Progenitor cell of endocrine pancreas (in vitro differentiated cells): ENCODE measurements around the gene EML5. TPM values are rescaled to one million over a fixed set of nuclear protein-coding genes. Genes with fewer than 3 reads are reported as not detected.

Experiments
- DNase-seq: peaks from one replicate; pipeline ENCODE4 v3.0.0; 2021; ENCODE audit warnings: low spot score; ENCODE audit not compliant: unreplicated experiment
- H3K27ac Mint-ChIP-seq: 2 replicates; pipeline ENCODE4 v1.8.0; 2021; ENCODE audit warnings: mild to moderate bottlenecking, moderate library complexity, mixed read lengths
- H3K27me3 Mint-ChIP-seq: 2 replicates; pipeline ENCODE4 v1.8.0; 2021; ENCODE audit warnings: mixed read lengths
- H3K36me3 Mint-ChIP-seq: 2 replicates; pipeline ENCODE4 v1.8.0; 2022; ENCODE audit warnings: mixed read lengths; ENCODE audit not compliant: insufficient read depth
- H3K4me1 Mint-ChIP-seq: 2 replicates; pipeline ENCODE4 v1.8.0; 2021; ENCODE audit warnings: low read depth, mixed read lengths
- H3K4me3 Mint-ChIP-seq: 2 replicates; pipeline ENCODE4 v1.8.0; 2021; ENCODE audit warnings: low read depth, mild to moderate bottlenecking, moderate library complexity, mixed read lengths
- H3K9me3 Mint-ChIP-seq: 2 replicates; pipeline ENCODE4 v1.8.0; 2021; ENCODE audit warnings: low read depth, mixed read lengths
- CTCF ChIP-seq: fragments of 200-600 bp; sonication (generic); IDR thresholded peaks from one replicate; pipeline ENCODE4 v1.5.0; 2021; ENCODE audit warnings: antibody characterized with exemption, mild to moderate bottlenecking; ENCODE audit not compliant: unreplicated experiment
- total RNA-seq: library from RNA; stranded (reverse); gene quantifications from 2 replicates; pipeline ENCODE4 v1.2.1, GENCODE V29; 2021

Gene EML5
- total RNA-seq, 1 donor from 2014 or later, result 6.0 TPM

DNA sequence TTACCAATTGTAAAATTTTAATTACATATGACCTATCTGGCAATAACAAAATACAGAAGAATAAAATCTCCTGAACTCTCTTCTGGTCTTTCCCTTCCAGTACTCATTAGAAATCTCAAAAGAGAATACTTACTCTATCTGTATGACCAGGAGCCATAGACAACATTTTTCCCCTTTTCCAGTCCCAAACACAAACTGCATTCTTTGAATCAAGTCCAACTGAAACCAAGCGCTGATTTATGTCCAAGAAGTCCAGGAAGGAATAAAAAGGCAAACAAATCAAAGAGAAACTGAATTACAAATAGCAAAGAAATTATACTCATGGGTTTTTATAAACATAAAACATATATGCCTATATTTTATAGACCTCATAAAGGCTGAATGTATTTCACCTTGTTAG, 46.7 kb downstream of the EML5 start:
- Mint-ChIP-seq H3K36me3 (no peaks in the 10 kb centered on the region), H3K9me3 (no peaks in the 10 kb centered on the region), H3K4me3 (no peak overlapping the region), H3K4me1 (peaks cover 11% of the 10 kb centered on the region), H3K27ac (no peak overlapping the region), H3K27me3 (no peaks in the 10 kb centered on the region)
- TF ChIP-seq CTCF, result no peak
- no peak for DNase-seq

DNA sequence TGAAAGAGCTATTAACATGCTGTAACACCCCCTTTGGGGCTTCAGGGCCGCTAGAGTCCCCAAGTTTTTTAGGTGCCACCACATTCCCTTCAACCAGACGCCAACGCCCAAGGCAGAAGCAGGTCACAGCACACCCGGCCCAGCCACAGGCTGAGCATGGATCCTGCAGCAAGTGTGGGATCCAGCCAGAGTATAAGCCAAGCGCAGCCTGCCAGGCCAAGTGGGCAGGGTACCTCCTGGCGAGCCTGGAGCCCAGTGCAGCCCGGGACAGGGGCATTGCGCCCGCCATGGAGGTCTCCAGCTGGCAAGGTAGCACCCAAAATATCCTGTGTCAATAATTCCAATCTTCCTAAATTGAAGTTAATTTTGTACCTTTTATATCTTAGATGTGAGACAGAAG, 55.5 kb downstream of the EML5 start:
- Mint-ChIP-seq H3K4me1 (no peaks in the 10 kb centered on the region), H3K4me3 (no peak overlapping the region), H3K9me3 (peaks cover 3% of the 10 kb centered on the region), H3K27me3 (no peaks in the 10 kb centered on the region), H3K27ac (no peak overlapping the region), H3K36me3 (peaks cover 9% of the 10 kb centered on the region)
- TF ChIP-seq CTCF, result no peak
- DNase-seq, result no peak

DNA sequence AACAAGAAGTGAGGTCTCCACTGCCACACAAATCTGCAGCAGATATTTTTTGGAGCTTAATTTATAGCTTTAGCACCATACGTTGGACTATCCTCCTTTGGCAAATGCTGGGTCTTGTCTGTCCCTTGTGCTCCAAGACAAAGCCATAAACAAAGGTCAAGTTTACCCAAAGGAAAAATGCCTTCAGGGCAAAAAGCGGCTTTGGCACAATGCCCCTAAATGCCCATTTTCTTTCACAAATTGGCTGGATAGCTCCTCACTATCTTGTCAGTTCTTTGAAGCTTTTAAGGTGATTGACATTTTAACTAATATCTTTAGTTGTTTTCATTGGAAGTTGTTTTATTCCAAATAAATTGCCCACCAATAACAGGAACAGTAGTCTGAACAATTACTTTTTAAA, 59.6 kb downstream of the EML5 start:
- peaks cover 10% of the 10 kb centered on the region for H3K36me3 Mint-ChIP-seq
- H3K27ac Mint-ChIP-seq, result no peak overlapping the region
- no peak for TF ChIP-seq CTCF

DNA sequence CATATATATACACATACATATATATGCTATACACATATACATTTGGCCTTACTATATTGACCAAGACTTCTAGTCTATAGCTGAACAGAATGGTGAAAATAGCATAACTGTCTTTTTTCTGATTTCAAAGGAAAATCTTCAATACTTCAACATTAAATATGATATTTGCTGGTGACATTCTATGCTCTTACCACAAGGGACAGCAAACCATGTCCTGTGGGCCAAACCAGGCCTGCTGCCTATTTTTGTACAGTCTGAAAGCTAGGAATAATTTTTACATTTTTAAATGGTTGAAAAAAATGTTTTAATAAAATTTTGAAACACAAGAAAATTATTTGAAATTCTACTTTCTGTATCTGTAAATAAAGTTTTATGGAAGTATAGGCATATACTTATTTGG, 63.6 kb downstream of the EML5 start:
- peak; percentile 42 for TF ChIP-seq CTCF
- no peak overlapping the region for H3K4me3 Mint-ChIP-seq
- no peaks in the 10 kb centered on the region for H3K27me3 Mint-ChIP-seq
- H3K36me3 Mint-ChIP-seq, result peaks cover 4% of the 10 kb centered on the region
- H3K27ac Mint-ChIP-seq, result no peak overlapping the region
- no peaks in the 10 kb centered on the region for H3K4me1 Mint-ChIP-seq
- peaks cover 3% of the 10 kb centered on the region for H3K9me3 Mint-ChIP-seq
- no peak for DNase-seq

More for the DNA sequence above, 59.6 kb downstream of the EML5 start:
- no peak for DNase-seq
- no peak overlapping the region for H3K4me3 Mint-ChIP-seq
- H3K4me1 Mint-ChIP-seq, result no peaks in the 10 kb centered on the region
- H3K27me3 Mint-ChIP-seq, result no peaks in the 10 kb centered on the region
- H3K9me3 Mint-ChIP-seq, result peaks cover 3% of the 10 kb centered on the region

GRCh38 chr14:88727057-88727456, 65.7 kb downstream of the EML5 start:
- Mint-ChIP-seq H3K4me3 (no peak overlapping the region), H3K36me3 (no peaks in the 10 kb centered on the region), H3K27ac (no peak overlapping the region), H3K9me3 (no peaks in the 10 kb centered on the region), H3K4me1 (no peaks in the 10 kb centered on the region), H3K27me3 (no peaks in the 10 kb centered on the region)
- no peak for TF ChIP-seq CTCF
- no peak for DNase-seq
